Inferior parietal cortex (tissue), 1 donor: ENCODE measurements around the gene ACIN1.
"Not testable (repeated sequence)": the region's sequence is repeated elsewhere in the genome, so short reads cannot be mapped to it uniquely, and the experiment has no call there.

Experiments
- DNase-seq: peaks from one replicate; pipeline ENCODE4 v3.0.0-alpha.2; 2016; ENCODE audit errors: extremely low spot score

The ACIN1 gene

GRCh38 chr14:23107620-23108019, 12.7 kb upstream of the ACIN1 start:
- DNase-seq = not testable (repeated sequence)

GRCh38 chr14:23106747-23107045, 11.8 kb upstream of the ACIN1 start:
- no peak for DNase-seq

GRCh38 chr14:23105348-23105824, 10.4 kb upstream of the ACIN1 start:
- DNase-seq = no peak

- DNase-seq = no peak
Measured at GRCh38 chr14:23104591-23105347, 9.8 kb upstream of the ACIN1 start, which contains the start of gene CIROP. Gene CIROP (minus strand): TSS chr14:23104989. CDS start chr14:23104920, 69 bp downstream.

GRCh38 chr14:23104070-23104590, 9.2 kb upstream of the ACIN1 start:
- no peak for DNase-seq

GRCh38 chr14:23103581-23103980, 8.6 kb upstream of the ACIN1 start:
- DNase-seq = no peak

GRCh38 chr14:23102801-23103200, 7.9 kb upstream of the ACIN1 start:
- DNase-seq = no peak

GRCh38 chr14:23101986-23102625, 7.2 kb upstream of the ACIN1 start:
- DNase-seq = no peak

GRCh38 chr14:23101213-23101970, 6.5 kb upstream of the ACIN1 start:
- DNase-seq = no peak

- no peak for DNase-seq
Measured at GRCh38 chr14:23099212-23099861, 4.4 kb upstream of the ACIN1 start.

- DNase-seq = no peak
Measured at GRCh38 chr14:23097786-23098185, 2.9 kb upstream of the ACIN1 start.

GRCh38 chr14:23095196-23096108, 516 bp upstream of the ACIN1 start, which contains the start of gene C14orf119:
Gene C14orf119 (plus strand): TSS chr14:23095505. CDS start chr14:23097659, 2,154 bp downstream.
- peak; percentile 100 for DNase-seq

GRCh38 chr14:23093991-23094665, 808 bp downstream of the ACIN1 start:
- no peak for DNase-seq

GRCh38 chr14:23093526-23093925, 1.4 kb downstream of the ACIN1 start:
- no peak for DNase-seq

- no peak for DNase-seq
Measured at GRCh38 chr14:23093104-23093503, 1.8 kb downstream of the ACIN1 start.

GRCh38 chr14:23091294-23092225, 3.4 kb downstream of the ACIN1 start:
- no peak for DNase-seq

GRCh38 chr14:23090254-23090636, 4.7 kb downstream of the ACIN1 start:
- no peak for DNase-seq

- no peak for DNase-seq
Measured at GRCh38 chr14:23089498-23090253, 5.3 kb downstream of the ACIN1 start.
